AG10803 (cell line): Measurements from ENCODE around the gene CCDC187.

Source experiments
- DNase-seq: peaks from one replicate; pipeline ENCODE4 v3.0.0; 2010; ENCODE audit warnings: low read depth
- H3K4me3 ChIP-seq: 2 replicates; pipeline ENCODE4 v1.5.1; 2011; ENCODE audit warnings: mild to moderate bottlenecking, low read length, control low read depth
- CTCF ChIP-seq: conservative IDR thresholded peaks from 2 replicates; pipeline ENCODE4 v1.5.1; 2011; ENCODE audit warnings: mild to moderate bottlenecking, low read length, control low read depth, inconsistent platforms

CCDC187 gene

GRCh38 chr9:136334541-136334940, 30.6 kb upstream of the CCDC187 start:
- no peak overlapping the region for H3K4me3 ChIP-seq
- no peak for TF ChIP-seq CTCF
- DNase-seq: no peak

DNA sequence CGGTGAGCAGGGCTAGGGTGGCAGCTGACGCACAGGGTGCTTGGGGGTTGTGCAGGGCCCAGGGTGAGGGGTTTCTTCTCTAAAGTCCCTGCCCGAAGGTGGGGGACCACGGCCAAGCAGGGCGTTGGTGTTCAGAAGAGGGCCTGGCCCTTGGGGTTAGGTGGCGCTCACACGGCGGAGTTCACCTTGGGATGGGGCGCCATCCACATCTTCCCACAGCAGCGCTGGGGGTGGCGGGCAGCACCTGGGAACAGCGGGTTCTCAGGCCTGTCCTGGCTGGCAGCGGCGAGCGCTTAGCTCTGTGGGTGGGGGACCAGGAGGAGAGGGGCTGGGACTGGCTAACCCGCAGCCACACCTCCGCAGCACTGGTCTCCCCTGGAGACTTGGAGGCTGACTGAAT, 29.6 kb upstream of the CCDC187 start:
- no peak for DNase-seq
- no peak for TF ChIP-seq CTCF
- H3K4me3 ChIP-seq: no peak overlapping the region

- no peak overlapping the region for H3K4me3 ChIP-seq
- TF ChIP-seq CTCF: no peak
- DNase-seq: no peak
These were observed 29.2 kb upstream of the CCDC187 start for GRCh38 chr9:136333045-136333444.

DNA sequence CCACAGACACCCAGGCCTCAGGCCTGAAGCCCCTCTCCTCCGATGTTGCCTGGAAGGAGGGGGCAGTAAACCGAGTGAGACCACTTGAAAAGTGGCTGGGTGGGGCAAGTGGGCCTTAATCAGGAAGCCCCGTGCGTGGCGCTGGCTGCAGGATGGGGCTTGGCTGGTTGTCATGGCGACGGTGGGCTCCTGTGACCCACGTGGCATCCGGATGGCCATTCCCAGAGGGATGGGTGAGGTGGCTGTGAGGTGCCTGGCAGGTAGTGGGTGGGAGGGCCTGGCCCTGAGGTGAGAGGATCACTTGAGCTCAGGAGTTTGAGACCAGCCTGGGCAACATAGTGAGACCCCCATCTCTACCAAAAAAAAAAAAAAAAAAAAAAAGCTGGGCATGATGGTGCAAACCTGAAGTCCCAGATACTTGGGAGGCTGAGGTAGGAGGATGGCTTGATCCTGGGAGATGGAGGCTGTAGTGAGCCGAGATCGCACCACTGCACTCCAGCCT, 28.6 kb upstream of the CCDC187 start:
- no peak for TF ChIP-seq CTCF

GRCh38 chr9:136331556-136332481, 27.9 kb upstream of the CCDC187 start:
- DNase-seq: no peak
- no peak overlapping the region for H3K4me3 ChIP-seq
- TF ChIP-seq CTCF: no peak

More for the DNA sequence above, 28.6 kb upstream of the CCDC187 start:
- H3K4me3 ChIP-seq: no peak overlapping the region
- DNase-seq: no peak

DNA sequence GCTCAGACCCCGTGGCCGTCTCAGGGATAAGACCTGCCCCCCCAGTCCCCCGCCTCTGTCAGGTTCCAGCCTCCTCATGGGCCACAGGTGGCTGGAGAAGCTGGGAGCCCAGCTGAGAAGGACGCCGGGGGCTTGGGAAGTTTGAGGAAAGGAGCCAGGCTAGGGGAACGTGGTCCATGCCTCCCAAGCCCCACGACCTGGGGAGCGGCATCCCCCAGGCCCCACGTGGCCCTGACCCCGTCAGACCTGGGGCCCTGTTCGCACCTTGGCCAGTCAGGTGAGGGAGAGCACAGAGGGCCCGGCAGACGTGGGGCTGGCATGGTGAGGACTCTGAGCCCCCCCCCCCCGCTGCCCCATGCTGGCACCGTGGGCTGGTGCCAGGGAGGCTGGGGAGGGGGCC, 27.1 kb upstream of the CCDC187 start:
- TF ChIP-seq CTCF: no peak
- no peak overlapping the region for H3K4me3 ChIP-seq
- DNase-seq: no peak

GRCh38 chr9:136330406-136330990, 26.6 kb upstream of the CCDC187 start:
- DNase-seq: no peak
- no peak overlapping the region for H3K4me3 ChIP-seq
- no peak for TF ChIP-seq CTCF
